Upper lobe of right lung (tissue), 1 donor: Measurements from ENCODE around the gene ZFP57. TPM values are rescaled to one million over a fixed set of nuclear protein-coding genes. Genes with fewer than 3 reads are reported as not detected.

Experiments
- ATAC-seq: fragments of 200-7000 bp; cut with Tn5 transposase; one replicate; pipeline ENCODE4 v1.9.1; 2020; ENCODE audit warnings: mild to moderate bottlenecking, moderate library complexity
- DNase-seq: peaks from one replicate; pipeline ENCODE4 v3.0.0-alpha.2; 2020
- H3K27ac ChIP-seq: fragments of 200-600 bp; one replicate; pipeline ENCODE4 v1.8.0; 2022
- H3K27me3 ChIP-seq: fragments of 200-600 bp; one replicate; pipeline ENCODE4 v1.8.0; 2022; ENCODE audit warnings: mild to moderate bottlenecking
- H3K36me3 ChIP-seq: fragments of 200-600 bp; one replicate; pipeline ENCODE4 v1.8.0; 2022
- H3K4me1 ChIP-seq: fragments of 200-600 bp; one replicate; pipeline ENCODE4 v1.8.0; 2022
- H3K4me3 ChIP-seq: fragments of 200-600 bp; one replicate; pipeline ENCODE4 v1.8.0; 2022; ENCODE audit warnings: mild to moderate bottlenecking
- H3K9me3 ChIP-seq: fragments of 200-600 bp; one replicate; pipeline ENCODE4 v1.8.0; 2022
- CTCF ChIP-seq: fragments of 200-600 bp; IDR thresholded peaks from one replicate; pipeline ENCODE4 v1.8.0; 2022; ENCODE audit warnings: antibody characterized with exemption
- intact Hi-C: fragments of 100-400 bp; cut with DNase I; formaldehyde crosslinking; loops from one replicate; pipeline ENCODE4 v1.11.0; 2022
- total RNA-seq: library from RNA; stranded (reverse); fragmentation: NEBNext Ultra II Directional; extraction: Animal tissue kit (Norgen Biotek cat#: 25700); gene quantifications from one replicate; pipeline ENCODE4 v1.2.1, GENCODE V29; 2021
- donor health status: DM: no; HTN: yes; CAD: no; lungs with severe emphysema.

ZFP57 gene
- total RNA-seq, 1 donor from 2014 or later, result not detected

- no peak overlapping the region for H3K27ac ChIP-seq
- peaks cover 3% of the 10 kb centered on the region for H3K4me1 ChIP-seq
- no peaks in the 10 kb centered on the region for H3K36me3 ChIP-seq
- intact Hi-C loops, result no loop called here
- TF ChIP-seq CTCF, result no peak
- H3K4me3 ChIP-seq, result no peak overlapping the region
- H3K27me3 ChIP-seq, result no peaks in the 10 kb centered on the region
- ATAC-seq (no peak), DNase-seq (no peak)
- H3K9me3 ChIP-seq, result no peaks in the 10 kb centered on the region
Observed at GRCh38 chr6:29637247-29637646, 43.7 kb downstream of the ZFP57 start.

- H3K27me3 ChIP-seq, result no peaks in the 10 kb centered on the region
Observed at GRCh38 chr6:29633534-29633905, 47.4 kb downstream of the ZFP57 start.

GRCh38 chr6:29632789-29633533 is 48.0 kb downstream of the ZFP57 start, which contains the start of gene GABBR1:
GABBR1 (minus strand) TSS chr6:29633183; CDS start chr6:29632385, 798 bp downstream.
- no peaks in the 10 kb centered on the region for H3K27me3 ChIP-seq
- H3K27ac ChIP-seq, result peak within 1 kb of the TSS; percentile 68
- intact Hi-C loops, result no loop called here
- ATAC-seq (peak; percentile 97), DNase-seq (peak; percentile 92)
- TF ChIP-seq CTCF, result no peak
- H3K36me3 ChIP-seq, result no peaks in the 10 kb centered on the region
- no peaks in the 10 kb centered on the region for H3K9me3 ChIP-seq
- peak within 1 kb of the TSS; percentile 75 for H3K4me3 ChIP-seq
- peaks cover 22% of the 10 kb centered on the region for H3K4me1 ChIP-seq

More at GRCh38 chr6:29633534-29633905, 47.4 kb downstream of the ZFP57 start:
- H3K4me1 ChIP-seq, result peaks cover 20% of the 10 kb centered on the region
- ATAC-seq, result no peak
- no peak for TF ChIP-seq CTCF
- no peaks in the 10 kb centered on the region for H3K9me3 ChIP-seq
- H3K36me3 ChIP-seq, result no peaks in the 10 kb centered on the region
- intact Hi-C loops, result no loop called here
- H3K4me3 ChIP-seq, result peak overlapping the region; percentile 75
- peak overlapping the region; percentile 68 for H3K27ac ChIP-seq
- no peak for DNase-seq

GRCh38 chr6:29631860-29632731 is 48.9 kb downstream of the ZFP57 start:
- peak overlapping the region; percentile 68 for H3K27ac ChIP-seq
- peak overlapping the region; percentile 75 for H3K4me3 ChIP-seq
- peak; percentile 32 for ATAC-seq
- no peaks in the 10 kb centered on the region for H3K36me3 ChIP-seq
- H3K4me1 ChIP-seq, result peaks cover 22% of the 10 kb centered on the region
- peak; percentile 77 for DNase-seq
- no peaks in the 10 kb centered on the region for H3K27me3 ChIP-seq
- no peak for TF ChIP-seq CTCF
- intact Hi-C loops, result no loop called here
- no peaks in the 10 kb centered on the region for H3K9me3 ChIP-seq

GRCh38 chr6:29631209-29631810 is 49.6 kb downstream of the ZFP57 start:
- H3K27ac ChIP-seq, result no peak overlapping the region

More at GRCh38 chr6:29631209-29631810, 49.6 kb downstream of the ZFP57 start:
- DNase-seq (no peak), ATAC-seq (no peak)
- no peaks in the 10 kb centered on the region for H3K36me3 ChIP-seq
- H3K4me3 ChIP-seq, result no peak overlapping the region
- no peaks in the 10 kb centered on the region for H3K9me3 ChIP-seq
- no peaks in the 10 kb centered on the region for H3K27me3 ChIP-seq
- TF ChIP-seq CTCF, result no peak
- intact Hi-C loops, result no loop called here
- H3K4me1 ChIP-seq, result peaks cover 22% of the 10 kb centered on the region
